HUES48 (cell line): ENCODE data around the gene UROS.

Experiments
- H3K27ac ChIP-seq: one replicate; pipeline ENCODE4 v1.7.0; 2013; ENCODE audit warnings: low read depth, low read length, inconsistent platforms
- H3K27me3 ChIP-seq: 2 replicates; pipeline ENCODE4 v1.6.1; 2013; ENCODE audit warnings: mild to moderate bottlenecking, low read length; ENCODE audit not compliant: control insufficient read depth, insufficient read depth
- H3K36me3 ChIP-seq: 2 replicates; pipeline ENCODE4 v1.6.1; 2013; ENCODE audit warnings: low read length; ENCODE audit not compliant: control insufficient read depth, insufficient read depth
- H3K4me1 ChIP-seq: 2 replicates; pipeline ENCODE4 v1.6.1; 2013; ENCODE audit warnings: mild to moderate bottlenecking, low read length; ENCODE audit not compliant: control insufficient read depth, insufficient read depth
- H3K4me3 ChIP-seq: 2 replicates; pipeline ENCODE4 v1.5.1; 2013; ENCODE audit warnings: mild to moderate bottlenecking, low read depth, low read length
- H3K9ac ChIP-seq: 2 replicates; pipeline ENCODE4 v1.6.1; 2013; ENCODE audit warnings: mild to moderate bottlenecking, low read depth, low read length, moderate library complexity
- H3K9me3 ChIP-seq: 2 replicates; pipeline ENCODE4 v1.6.1; 2013; ENCODE audit warnings: low read length; ENCODE audit not compliant: control insufficient read depth, insufficient read depth

The UROS gene

DNA sequence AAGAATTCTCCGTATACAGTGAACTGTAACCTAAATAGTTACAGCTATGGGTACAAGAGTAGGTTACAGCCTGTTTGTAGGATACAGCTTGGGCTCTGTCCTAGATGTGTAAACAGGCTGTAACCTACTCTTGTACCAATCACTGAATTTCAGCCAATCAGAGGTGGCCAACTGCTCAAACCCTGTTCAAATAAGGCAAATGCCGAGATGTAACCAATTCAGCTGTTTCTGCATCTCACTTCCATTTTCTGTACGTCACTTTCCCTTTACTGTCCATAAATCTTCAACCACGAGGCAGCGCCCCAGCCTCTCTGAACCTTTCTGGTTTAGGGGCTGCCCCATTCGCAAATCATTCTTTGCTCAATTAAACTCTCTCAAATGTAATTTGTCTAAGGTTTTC lies 39.1 kb downstream of the UROS start:
- Histone ChIP-seq H3K4me3 (no peak overlapping the region), H3K27ac (no peak overlapping the region), H3K4me1 (no peaks in the 10 kb centered on the region), H3K9me3 (no peaks in the 10 kb centered on the region), H3K36me3 (peaks cover 6% of the 10 kb centered on the region; the same call in 1 of the 2 replicates), H3K27me3 (no peaks in the 10 kb centered on the region), H3K9ac (no peak overlapping the region)

DNA sequence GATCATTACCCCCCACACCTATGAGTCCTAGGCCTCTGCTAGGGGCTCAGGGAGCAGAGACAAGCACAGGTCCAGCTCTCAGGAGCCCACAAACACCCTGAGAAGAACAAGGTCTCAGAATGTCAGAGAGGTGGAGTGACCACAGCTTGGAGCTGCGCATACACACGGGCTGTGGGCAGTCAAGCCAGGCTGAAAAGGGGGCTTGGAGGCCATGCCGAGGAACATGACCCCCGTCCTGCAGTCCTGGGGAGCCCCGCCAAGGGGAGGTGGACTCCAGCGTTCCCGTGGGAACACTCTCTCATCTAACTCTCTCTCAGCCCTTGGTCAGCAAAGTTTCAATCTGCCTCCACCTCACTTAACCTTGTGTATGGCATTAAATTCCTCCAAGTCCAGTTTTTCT lies 39.6 kb downstream of the UROS start:
- Histone ChIP-seq H3K36me3 (peaks cover 3% of the 10 kb centered on the region; the same call in 1 of the 2 replicates), H3K27me3 (no peaks in the 10 kb centered on the region), H3K27ac (no peak overlapping the region), H3K4me1 (no peaks in the 10 kb centered on the region), H3K9me3 (no peaks in the 10 kb centered on the region), H3K9ac (no peak overlapping the region), H3K4me3 (no peak overlapping the region)

DNA sequence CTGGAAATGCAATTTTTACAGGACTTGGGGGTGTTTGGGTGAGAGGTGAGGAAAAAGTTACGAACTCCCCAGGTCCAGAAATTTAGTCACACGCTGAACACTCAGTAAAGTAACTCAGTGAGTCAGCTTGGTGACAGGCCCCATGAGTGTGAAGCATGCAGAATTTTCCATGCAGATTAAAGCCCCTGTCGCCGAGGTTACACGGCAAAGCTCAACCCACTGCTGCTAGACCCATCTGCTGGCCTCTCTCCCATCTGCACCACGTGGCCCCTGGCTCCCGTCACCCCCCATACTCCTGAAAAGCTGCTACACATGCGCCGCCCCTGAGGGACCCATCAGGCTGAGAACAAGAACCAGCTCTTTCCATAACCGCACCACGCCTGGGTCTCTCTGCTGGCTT lies 40.4 kb downstream of the UROS start:
- Histone ChIP-seq H3K4me3 (no peak overlapping the region), H3K27me3 (no peaks in the 10 kb centered on the region), H3K4me1 (no peaks in the 10 kb centered on the region), H3K27ac (no peak overlapping the region), H3K36me3 (no peaks in the 10 kb centered on the region), H3K9me3 (no peaks in the 10 kb centered on the region), H3K9ac (no peak overlapping the region)

- no peaks in the 10 kb centered on the region for H3K27me3 ChIP-seq
- no peak overlapping the region for H3K4me3 ChIP-seq
- H3K4me1 ChIP-seq, result no peaks in the 10 kb centered on the region
- H3K9me3 ChIP-seq, result no peaks in the 10 kb centered on the region
- H3K9ac ChIP-seq, result no peak overlapping the region
- H3K27ac ChIP-seq, result no peak overlapping the region
- H3K36me3 ChIP-seq, result no peaks in the 10 kb centered on the region
These were observed 41.0 kb downstream of the UROS start for GRCh38 chr10:125782054-125782453.

- H3K9me3 ChIP-seq, result no peaks in the 10 kb centered on the region
- H3K36me3 ChIP-seq, result no peaks in the 10 kb centered on the region
- H3K4me3 ChIP-seq, result no peak overlapping the region
- no peak overlapping the region for H3K27ac ChIP-seq
- H3K27me3 ChIP-seq, result no peaks in the 10 kb centered on the region
- no peak overlapping the region for H3K9ac ChIP-seq
- H3K4me1 ChIP-seq, result no peaks in the 10 kb centered on the region
These were observed 41.7 kb downstream of the UROS start for GRCh38 chr10:125781374-125781773.

GRCh38 chr10:125779403-125780327 lies 43.4 kb downstream of the UROS start:
- Histone ChIP-seq H3K27ac (no peak overlapping the region), H3K27me3 (no peaks in the 10 kb centered on the region), H3K9ac (no peak overlapping the region), H3K9me3 (no peaks in the 10 kb centered on the region), H3K4me1 (no peaks in the 10 kb centered on the region), H3K36me3 (no peaks in the 10 kb centered on the region), H3K4me3 (no peak overlapping the region)

DNA sequence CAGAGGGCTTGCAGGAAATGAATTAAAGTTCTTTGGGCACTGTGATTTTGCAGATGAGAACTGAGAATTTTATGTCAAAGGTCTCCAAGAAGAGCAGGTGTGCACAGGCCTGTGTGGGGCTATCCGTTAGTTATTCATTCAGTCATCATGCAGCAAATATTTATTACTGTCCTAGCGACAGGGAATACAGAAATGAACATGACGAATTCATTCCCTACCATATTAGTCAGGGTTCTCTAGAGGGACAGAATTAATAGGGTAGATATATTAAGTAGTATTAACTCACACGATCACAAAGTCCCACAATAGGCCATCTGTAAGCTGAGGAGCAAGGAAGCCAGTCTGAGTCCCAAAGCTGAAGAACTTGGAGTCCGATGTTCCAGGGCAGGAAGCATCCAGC lies 44.5 kb downstream of the UROS start:
- Histone ChIP-seq H3K27ac (no peak overlapping the region), H3K9me3 (no peaks in the 10 kb centered on the region), H3K4me1 (no peaks in the 10 kb centered on the region), H3K9ac (no peak overlapping the region), H3K27me3 (no peaks in the 10 kb centered on the region), H3K36me3 (no peaks in the 10 kb centered on the region), H3K4me3 (no peak overlapping the region)

- Histone ChIP-seq H3K4me1 (no peaks in the 10 kb centered on the region), H3K27ac (no peak overlapping the region)
These were observed 45.3 kb downstream of the UROS start for GRCh38 chr10:125777806-125778205.

GRCh38 chr10:125775491-125776106 lies 47.5 kb downstream of the UROS start, which contains the start of gene MMP21:
Gene MMP21 (minus strand): TSS chr10:125775821. CDS start chr10:125775821, 0 bp downstream.
- H3K9ac ChIP-seq, result no peak within 1 kb of the TSS
- no peak within 1 kb of the TSS for H3K4me3 ChIP-seq
- no peaks in the 10 kb centered on the region for H3K9me3 ChIP-seq
- H3K4me1 ChIP-seq, result no peaks in the 10 kb centered on the region
- H3K27ac ChIP-seq, result no peak within 1 kb of the TSS
- no peaks in the 10 kb centered on the region for H3K27me3 ChIP-seq
- no peaks in the 10 kb centered on the region for H3K36me3 ChIP-seq

More at GRCh38 chr10:125777806-125778205, 45.3 kb downstream of the UROS start:
- Histone ChIP-seq H3K27me3 (no peaks in the 10 kb centered on the region), H3K9me3 (no peaks in the 10 kb centered on the region), H3K9ac (no peak overlapping the region), H3K36me3 (no peaks in the 10 kb centered on the region), H3K4me3 (no peak overlapping the region)

DNA sequence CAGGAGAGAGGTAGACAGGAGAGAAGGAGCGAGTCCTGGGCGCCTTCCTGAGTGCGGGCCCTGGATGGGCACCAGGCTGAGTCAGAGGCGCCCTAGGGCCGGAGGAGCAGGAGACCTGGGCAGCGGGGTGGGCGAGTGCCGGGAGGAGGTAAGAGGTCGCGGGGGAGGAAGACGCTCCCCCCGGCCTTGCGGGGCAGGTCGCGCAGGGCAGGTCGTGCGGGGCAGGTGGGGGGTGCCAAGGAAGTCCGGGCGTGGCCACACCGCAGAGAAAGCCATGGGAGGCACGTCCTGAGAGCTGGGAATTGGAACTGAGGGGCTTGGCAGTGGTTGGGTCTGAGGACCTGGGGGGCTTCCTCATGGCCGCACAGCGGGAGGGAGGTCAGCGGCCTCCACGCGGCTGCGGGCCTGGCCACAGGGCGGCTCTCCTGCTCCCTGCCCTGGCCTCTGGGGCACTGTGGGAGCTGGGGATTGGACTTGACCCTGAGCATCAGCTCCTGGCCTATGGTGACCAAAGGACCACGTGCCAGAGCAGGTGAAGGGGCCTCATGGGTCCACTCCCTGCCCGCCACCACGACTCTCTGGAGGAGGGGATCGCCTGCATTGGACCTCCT lies 48.4 kb downstream of the UROS start:
- no peak overlapping the region for H3K9ac ChIP-seq
- H3K36me3 ChIP-seq, result no peaks in the 10 kb centered on the region
- H3K27ac ChIP-seq, result no peak overlapping the region
- no peak overlapping the region for H3K4me3 ChIP-seq
- H3K4me1 ChIP-seq, result no peaks in the 10 kb centered on the region
- no peaks in the 10 kb centered on the region for H3K9me3 ChIP-seq
- H3K27me3 ChIP-seq, result no peaks in the 10 kb centered on the region
